ENCODE data around the gene ARHGEF1.

GRCh38 chr19:41871573-41872383 is 11.2 kb upstream of the ARHGEF1 start:
- TF ChIP-seq TCF7L2 (IDR thresholded peaks at IDR 0.05; ENCODE audit: low read depth, low read length) (no peak), CTCF (IDR thresholded peaks at IDR 0.05) (no peak)

Data from Panc1 (cell line).